ENCODE measurements around the gene CFP. TPM values are rescaled to one million over a fixed set of nuclear protein-coding genes. Genes with fewer than 3 reads are reported as not detected.

CFP gene
- polyA plus RNA-seq, 4 donors, result 0.45 to 5.5 (median 4.0) TPM

GRCh38 chrX:47587906-47588735 lies 41.6 kb downstream of the CFP start:
- H3K4me1 ChIP-seq (ENCODE audit: control insufficient read depth in 3 of 3, insufficient read depth in 2 of 3, low read depth in 1 of 3, low read length in 2 of 3), result no peaks in the 10 kb centered on the region
- FAIRE-seq, result no peak

GRCh38 chrX:47587091-47587891 lies 42.4 kb downstream of the CFP start:
- no peak overlapping the region for H3K4me3 ChIP-seq (ENCODE audit: low read depth in 1 of 3, low read length in 3 of 3)
- no peak overlapping the region for H3K27ac ChIP-seq (ENCODE audit: low read depth in 1 of 3, low read length in 2 of 3)
- no peaks in the 10 kb centered on the region for H3K4me1 ChIP-seq (ENCODE audit: control insufficient read depth in 3 of 3, insufficient read depth in 2 of 3, low read depth in 1 of 3, low read length in 2 of 3)
- 39 to 50% (median 46%) methylated on average over 4 of the region's 4 CpGs for WGBS, 3 donors
- no peaks in the 10 kb centered on the region for H3K27me3 ChIP-seq (ENCODE audit: control insufficient read depth in 3 of 3, insufficient read depth in 3 of 3, low read length in 3 of 3)
- no peaks in the 10 kb centered on the region for H3K9me3 ChIP-seq (ENCODE audit: control insufficient read depth in 2 of 2, insufficient read depth in 1 of 2, low read depth in 1 of 2, low read length in 1 of 2)
- FAIRE-seq (no peak), DNase-seq (no peak)
- H3K36me3 ChIP-seq (ENCODE audit: control insufficient read depth in 3 of 3, insufficient read depth in 2 of 3, low read depth in 1 of 3, low read length in 3 of 3), result peaks cover 0 to 9% (median 0%) of the 10 kb centered on the region in 3 donors

More at GRCh38 chrX:47587906-47588735, 41.6 kb downstream of the CFP start:
- peaks cover 0 to 9% (median 0%) of the 10 kb centered on the region in 3 donors for H3K36me3 ChIP-seq (ENCODE audit: control insufficient read depth in 3 of 3, insufficient read depth in 2 of 3, low read depth in 1 of 3, low read length in 3 of 3)
- WGBS, 3 donors, result 73 to 82% (median 82%) methylated on average over 15 to 16 of the region's 16 CpGs
- H3K27ac ChIP-seq (ENCODE audit: low read depth in 1 of 3, low read length in 2 of 3), result no peak overlapping the region
- H3K27me3 ChIP-seq (ENCODE audit: control insufficient read depth in 3 of 3, insufficient read depth in 3 of 3, low read length in 3 of 3), result no peaks in the 10 kb centered on the region
- DNase-seq, result no peak
- no peak overlapping the region for H3K4me3 ChIP-seq (ENCODE audit: low read depth in 1 of 3, low read length in 3 of 3)
- no peaks in the 10 kb centered on the region for H3K9me3 ChIP-seq (ENCODE audit: control insufficient read depth in 2 of 2, insufficient read depth in 1 of 2, low read depth in 1 of 2, low read length in 1 of 2)

GRCh38 chrX:47586043-47586787 lies 43.5 kb downstream of the CFP start:
- Histone ChIP-seq H3K4me1 (ENCODE audit: control insufficient read depth in 3 of 3, insufficient read depth in 2 of 3, low read depth in 1 of 3, low read length in 2 of 3) (peaks cover 0 to 4% (median 0%) of the 10 kb centered on the region in 3 donors), H3K27me3 (ENCODE audit: control insufficient read depth in 3 of 3, insufficient read depth in 3 of 3, low read length in 3 of 3) (no peaks in the 10 kb centered on the region), H3K4me3 (ENCODE audit: low read depth in 1 of 3, low read length in 3 of 3) (no peak overlapping the region), H3K36me3 (ENCODE audit: control insufficient read depth in 3 of 3, insufficient read depth in 2 of 3, low read depth in 1 of 3, low read length in 3 of 3) (peaks cover 0 to 9% (median 0%) of the 10 kb centered on the region in 3 donors), H3K27ac (ENCODE audit: low read depth in 1 of 3, low read length in 2 of 3) (no peak overlapping the region), H3K9me3 (ENCODE audit: control insufficient read depth in 2 of 2, insufficient read depth in 1 of 2, low read depth in 1 of 2, low read length in 1 of 2) (no peaks in the 10 kb centered on the region)
- FAIRE-seq, result no peak
- DNase-seq, result no peak
- WGBS, 3 donors, result 73 to 78% (median 73%) methylated on average over 11 of the region's 11 CpGs

- peaks cover 0 to 4% (median 0%) of the 10 kb centered on the region in 3 donors for H3K4me1 ChIP-seq (ENCODE audit: control insufficient read depth in 3 of 3, insufficient read depth in 2 of 3, low read depth in 1 of 3, low read length in 2 of 3)
- no peaks in the 10 kb centered on the region for H3K27me3 ChIP-seq (ENCODE audit: control insufficient read depth in 3 of 3, insufficient read depth in 3 of 3, low read length in 3 of 3)
- H3K36me3 ChIP-seq (ENCODE audit: control insufficient read depth in 3 of 3, insufficient read depth in 2 of 3, low read depth in 1 of 3, low read length in 3 of 3), result peaks cover 0 to 9% (median 0%) of the 10 kb centered on the region in 3 donors
- 74 to 94% (median 79%) methylated on average over 7 to 16 of the region's 16 CpGs for WGBS, 3 donors
- no peak overlapping the region for H3K4me3 ChIP-seq (ENCODE audit: low read depth in 1 of 3, low read length in 3 of 3)
- DNase-seq (no peak), FAIRE-seq (no peak)
- H3K27ac ChIP-seq (ENCODE audit: low read depth in 1 of 3, low read length in 2 of 3), result no peak overlapping the region
- H3K9me3 ChIP-seq (ENCODE audit: control insufficient read depth in 2 of 2, insufficient read depth in 1 of 2, low read depth in 1 of 2, low read length in 1 of 2), result no peaks in the 10 kb centered on the region
Measured at GRCh38 chrX:47585273-47585672, 44.5 kb downstream of the CFP start.

DNA sequence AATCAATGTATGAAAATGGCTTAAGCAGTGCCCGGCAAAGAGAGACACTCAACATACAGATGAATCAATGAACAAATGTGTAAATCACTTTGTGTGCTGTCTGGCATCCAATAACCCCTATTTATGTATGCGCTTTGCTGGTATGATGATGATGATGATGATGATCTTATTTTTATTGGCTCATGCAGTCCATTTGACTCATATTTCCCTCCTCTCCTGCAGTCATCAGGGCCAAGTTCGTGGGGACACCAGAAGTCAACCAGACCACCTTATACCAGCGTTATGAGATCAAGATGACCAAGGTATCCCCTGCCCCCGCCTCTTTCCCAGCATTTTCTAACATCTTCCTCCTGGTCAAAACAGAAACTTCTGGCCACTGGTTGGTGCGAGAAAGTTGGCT lies 45.0 kb downstream of the CFP start:
- Histone ChIP-seq H3K36me3 (ENCODE audit: control insufficient read depth in 3 of 3, insufficient read depth in 2 of 3, low read depth in 1 of 3, low read length in 3 of 3) (peaks cover 0 to 9% (median 0%) of the 10 kb centered on the region in 3 donors), H3K4me3 (ENCODE audit: low read depth in 1 of 3, low read length in 3 of 3) (no peak overlapping the region), H3K27ac (ENCODE audit: low read depth in 1 of 3, low read length in 2 of 3) (no peak overlapping the region), H3K27me3 (ENCODE audit: control insufficient read depth in 3 of 3, insufficient read depth in 3 of 3, low read length in 3 of 3) (no peaks in the 10 kb centered on the region), H3K9me3 (ENCODE audit: control insufficient read depth in 2 of 2, insufficient read depth in 1 of 2, low read depth in 1 of 2, low read length in 1 of 2) (no peaks in the 10 kb centered on the region), H3K4me1 (ENCODE audit: control insufficient read depth in 3 of 3, insufficient read depth in 2 of 3, low read depth in 1 of 3, low read length in 2 of 3) (peaks cover 0 to 4% (median 0%) of the 10 kb centered on the region in 3 donors)
- DNase-seq (no peak), FAIRE-seq (no peak)
- 73 to 88% (median 86%) methylated on average over 6 of the region's 6 CpGs for WGBS, 3 donors

DNA sequence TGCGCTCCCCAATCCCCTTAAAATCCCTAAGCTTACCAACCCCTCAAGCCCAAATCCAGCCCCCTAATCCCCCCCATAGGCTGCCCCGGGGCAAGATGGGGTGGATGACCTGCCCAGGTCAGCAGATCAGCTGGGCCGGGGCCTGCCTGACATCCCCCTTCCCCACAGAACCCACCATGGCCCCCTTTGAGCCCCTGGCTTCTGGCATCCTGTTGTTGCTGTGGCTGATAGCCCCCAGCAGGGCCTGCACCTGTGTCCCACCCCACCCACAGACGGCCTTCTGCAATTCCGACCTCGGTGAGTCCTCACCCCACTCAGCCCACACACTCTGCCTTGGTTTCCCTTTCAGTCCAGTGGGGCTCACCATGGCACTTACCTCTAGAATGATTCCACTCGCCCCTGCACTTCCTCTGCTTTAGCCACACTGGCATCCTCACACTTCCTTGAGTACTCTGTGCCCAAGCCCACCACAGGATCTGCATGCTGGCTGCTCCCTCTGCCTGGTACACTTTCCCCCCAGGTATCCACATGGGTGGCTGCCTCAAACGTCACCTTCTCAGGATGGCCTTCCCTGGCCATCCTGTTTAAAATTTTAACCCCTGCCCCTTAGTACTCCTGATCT lies 46.4 kb downstream of the CFP start:
- DNase-seq (no peak), FAIRE-seq (no peak)
- WGBS, 3 donors, result 51 to 82% (median 55%) methylated on average over 7 to 8 of the region's 8 CpGs
- H3K27me3 ChIP-seq (ENCODE audit: control insufficient read depth in 3 of 3, insufficient read depth in 3 of 3, low read length in 3 of 3), result no peaks in the 10 kb centered on the region
- H3K4me1 ChIP-seq (ENCODE audit: control insufficient read depth in 3 of 3, insufficient read depth in 2 of 3, low read depth in 1 of 3, low read length in 2 of 3), result peaks cover 0 to 4% (median 0%) of the 10 kb centered on the region in 3 donors
- H3K27ac ChIP-seq (ENCODE audit: low read depth in 1 of 3, low read length in 2 of 3), result peak overlapping the region in 1 of 3 donors; percentile 58
- H3K36me3 ChIP-seq (ENCODE audit: control insufficient read depth in 3 of 3, insufficient read depth in 2 of 3, low read depth in 1 of 3, low read length in 3 of 3), result peaks cover 0 to 9% (median 0%) of the 10 kb centered on the region in 3 donors
- no peaks in the 10 kb centered on the region for H3K9me3 ChIP-seq (ENCODE audit: control insufficient read depth in 2 of 2, insufficient read depth in 1 of 2, low read depth in 1 of 2, low read length in 1 of 2)
- no peak overlapping the region for H3K4me3 ChIP-seq (ENCODE audit: low read depth in 1 of 3, low read length in 3 of 3)

- Histone ChIP-seq H3K4me1 (ENCODE audit: control insufficient read depth in 3 of 3, insufficient read depth in 2 of 3, low read depth in 1 of 3, low read length in 2 of 3) (peaks cover 0 to 4% (median 0%) of the 10 kb centered on the region in 3 donors), H3K27me3 (ENCODE audit: control insufficient read depth in 3 of 3, insufficient read depth in 3 of 3, low read length in 3 of 3) (no peaks in the 10 kb centered on the region), H3K9me3 (ENCODE audit: control insufficient read depth in 2 of 2, insufficient read depth in 1 of 2, low read depth in 1 of 2, low read length in 1 of 2) (no peaks in the 10 kb centered on the region), H3K36me3 (ENCODE audit: control insufficient read depth in 3 of 3, insufficient read depth in 2 of 3, low read depth in 1 of 3, low read length in 3 of 3) (peaks cover 0 to 9% (median 0%) of the 10 kb centered on the region in 3 donors), H3K4me3 (ENCODE audit: low read depth in 1 of 3, low read length in 3 of 3) (peak within 1 kb of the TSS in 2 of 3 donors; percentile 41 to 57), H3K27ac (ENCODE audit: low read depth in 1 of 3, low read length in 2 of 3) (peak within 1 kb of the TSS in 2 of 3 donors; percentile 45 to 89)
- WGBS, 3 donors, result 6 to 37% (median 28%) methylated on average over 7 to 28 of the region's 28 CpGs
- no peak for FAIRE-seq
- DNase-seq, result peak; percentile 44 to 79
Measured at GRCh38 chrX:47581731-47582647, 47.7 kb downstream of the CFP start, which contains the start of gene TIMP1. Gene TIMP1 (plus strand): TSS chrX:47582436. CDS start chrX:47583416, 980 bp downstream.

Data from small intestine (tissue), 7 donors.